Measurements from ENCODE around the gene CAMKK1.
"Not testable (repeated sequence)": the region's sequence is repeated elsewhere in the genome, so short reads cannot be mapped to it uniquely, and the experiment has no call there.

Gene CAMKK1

GRCh38 chr17:3866276-3866675 lies 26.6 kb downstream of the CAMKK1 start:
- H3K9ac ChIP-seq (ENCODE audit: low read length) = no peak overlapping the region
- H3K9me3 ChIP-seq (ENCODE audit: control insufficient read depth, low read depth, low read length) = no peaks in the 10 kb centered on the region
- H3K4me3 ChIP-seq (ENCODE audit: low read length) = no peak overlapping the region
- H3K27me3 ChIP-seq (ENCODE audit: control insufficient read depth, insufficient read depth, low read length) = no peaks in the 10 kb centered on the region
- H3K27ac ChIP-seq (ENCODE audit: low read length) = no peak overlapping the region
- no peaks in the 10 kb centered on the region for H3K4me1 ChIP-seq (ENCODE audit: control insufficient read depth, low read depth, low read length)
- H3K36me3 ChIP-seq (ENCODE audit: control insufficient read depth, low read depth, low read length) = no peaks in the 10 kb centered on the region

- Histone ChIP-seq H3K27me3 (ENCODE audit: control insufficient read depth, insufficient read depth, low read length) (no peaks in the 10 kb centered on the region), H3K9ac (ENCODE audit: low read length) (no peak overlapping the region), H3K36me3 (ENCODE audit: control insufficient read depth, low read depth, low read length) (no peaks in the 10 kb centered on the region), H3K27ac (ENCODE audit: low read length) (no peak overlapping the region), H3K4me1 (ENCODE audit: control insufficient read depth, low read depth, low read length) (no peaks in the 10 kb centered on the region), H3K4me3 (ENCODE audit: low read length) (no peak overlapping the region), H3K9me3 (ENCODE audit: control insufficient read depth, low read depth, low read length) (no peaks in the 10 kb centered on the region)
Observed at GRCh38 chr17:3865176-3865575, 27.7 kb downstream of the CAMKK1 start.

- Histone ChIP-seq H3K4me3 (ENCODE audit: low read length) (no peak overlapping the region), H3K4me1 (ENCODE audit: control insufficient read depth, low read depth, low read length) (no peaks in the 10 kb centered on the region), H3K27me3 (ENCODE audit: control insufficient read depth, insufficient read depth, low read length) (no peaks in the 10 kb centered on the region), H3K9me3 (ENCODE audit: control insufficient read depth, low read depth, low read length) (no peaks in the 10 kb centered on the region), H3K27ac (ENCODE audit: low read length) (no peak overlapping the region), H3K9ac (ENCODE audit: low read length) (no peak overlapping the region), H3K36me3 (ENCODE audit: control insufficient read depth, low read depth, low read length) (no peaks in the 10 kb centered on the region)
Observed at GRCh38 chr17:3864534-3864933, 28.3 kb downstream of the CAMKK1 start.

GRCh38 chr17:3861761-3862681 lies 30.8 kb downstream of the CAMKK1 start:
- H3K27ac ChIP-seq (ENCODE audit: low read length) = no peak overlapping the region
- no peak overlapping the region for H3K9ac ChIP-seq (ENCODE audit: low read length)
- no peak overlapping the region for H3K4me3 ChIP-seq (ENCODE audit: low read length)
- no peaks in the 10 kb centered on the region for H3K9me3 ChIP-seq (ENCODE audit: control insufficient read depth, low read depth, low read length)
- H3K4me1 ChIP-seq (ENCODE audit: control insufficient read depth, low read depth, low read length) = no peaks in the 10 kb centered on the region
- no peaks in the 10 kb centered on the region for H3K27me3 ChIP-seq (ENCODE audit: control insufficient read depth, insufficient read depth, low read length)
- H3K36me3 ChIP-seq (ENCODE audit: control insufficient read depth, low read depth, low read length) = no peaks in the 10 kb centered on the region

GRCh38 chr17:3860939-3861700 lies 31.7 kb downstream of the CAMKK1 start:
- Histone ChIP-seq H3K36me3 (ENCODE audit: control insufficient read depth, low read depth, low read length) (no peaks in the 10 kb centered on the region), H3K27ac (ENCODE audit: low read length) (no peak overlapping the region), H3K4me3 (ENCODE audit: low read length) (no peak overlapping the region), H3K9me3 (ENCODE audit: control insufficient read depth, low read depth, low read length) (no peaks in the 10 kb centered on the region), H3K4me1 (ENCODE audit: control insufficient read depth, low read depth, low read length) (no peaks in the 10 kb centered on the region), H3K9ac (ENCODE audit: low read length) (no peak overlapping the region), H3K27me3 (ENCODE audit: control insufficient read depth, insufficient read depth, low read length) (no peaks in the 10 kb centered on the region)

GRCh38 chr17:3859940-3860339 lies 32.9 kb downstream of the CAMKK1 start:
- Histone ChIP-seq H3K4me3 (ENCODE audit: low read length) (no peak overlapping the region), H3K9me3 (ENCODE audit: control insufficient read depth, low read depth, low read length) (no peaks in the 10 kb centered on the region), H3K36me3 (ENCODE audit: control insufficient read depth, low read depth, low read length) (no peaks in the 10 kb centered on the region), H3K27ac (ENCODE audit: low read length) (no peak overlapping the region), H3K4me1 (ENCODE audit: control insufficient read depth, low read depth, low read length) (no peaks in the 10 kb centered on the region), H3K9ac (ENCODE audit: low read length) (no peak overlapping the region), H3K27me3 (ENCODE audit: control insufficient read depth, insufficient read depth, low read length) (no peaks in the 10 kb centered on the region)

- no peaks in the 10 kb centered on the region for H3K9me3 ChIP-seq (ENCODE audit: control insufficient read depth, low read depth, low read length)
- no peak overlapping the region for H3K4me3 ChIP-seq (ENCODE audit: low read length)
- H3K27me3 ChIP-seq (ENCODE audit: control insufficient read depth, insufficient read depth, low read length) = no peaks in the 10 kb centered on the region
- no peak overlapping the region for H3K9ac ChIP-seq (ENCODE audit: low read length)
- no peaks in the 10 kb centered on the region for H3K4me1 ChIP-seq (ENCODE audit: control insufficient read depth, low read depth, low read length)
- H3K36me3 ChIP-seq (ENCODE audit: control insufficient read depth, low read depth, low read length) = no peaks in the 10 kb centered on the region
- H3K27ac ChIP-seq (ENCODE audit: low read length) = no peak overlapping the region
Observed at GRCh38 chr17:3857261-3858105, 35.4 kb downstream of the CAMKK1 start.

GRCh38 chr17:3854204-3854603 lies 38.6 kb downstream of the CAMKK1 start:
- H3K27me3 ChIP-seq (ENCODE audit: control insufficient read depth, insufficient read depth, low read length); H3K9me3 ChIP-seq (ENCODE audit: control insufficient read depth, low read depth, low read length); H3K9ac ChIP-seq (ENCODE audit: low read length); H3K4me1 ChIP-seq (ENCODE audit: control insufficient read depth, low read depth, low read length); H3K36me3 ChIP-seq (ENCODE audit: control insufficient read depth, low read depth, low read length); H3K4me3 ChIP-seq (ENCODE audit: low read length); H3K27ac ChIP-seq (ENCODE audit: low read length): not testable (repeated sequence)

GRCh38 chr17:3852561-3852960 lies 40.3 kb downstream of the CAMKK1 start:
- H3K9me3 ChIP-seq (ENCODE audit: control insufficient read depth, low read depth, low read length) = no peaks in the 10 kb centered on the region
- H3K9ac ChIP-seq (ENCODE audit: low read length) = no peak overlapping the region
- H3K27ac ChIP-seq (ENCODE audit: low read length) = no peak overlapping the region
- H3K4me1 ChIP-seq (ENCODE audit: control insufficient read depth, low read depth, low read length) = no peaks in the 10 kb centered on the region
- H3K4me3 ChIP-seq (ENCODE audit: low read length) = no peak overlapping the region
- no peaks in the 10 kb centered on the region for H3K36me3 ChIP-seq (ENCODE audit: control insufficient read depth, low read depth, low read length)
- H3K27me3 ChIP-seq (ENCODE audit: control insufficient read depth, insufficient read depth, low read length) = no peaks in the 10 kb centered on the region

- Histone ChIP-seq H3K27ac (ENCODE audit: low read length) (no peak overlapping the region), H3K4me1 (ENCODE audit: control insufficient read depth, low read depth, low read length) (no peaks in the 10 kb centered on the region), H3K27me3 (ENCODE audit: control insufficient read depth, insufficient read depth, low read length) (no peaks in the 10 kb centered on the region), H3K9me3 (ENCODE audit: control insufficient read depth, low read depth, low read length) (no peaks in the 10 kb centered on the region), H3K4me3 (ENCODE audit: low read length) (no peak overlapping the region), H3K9ac (ENCODE audit: low read length) (no peak overlapping the region), H3K36me3 (ENCODE audit: control insufficient read depth, low read depth, low read length) (no peaks in the 10 kb centered on the region)
Observed at GRCh38 chr17:3851461-3852100, 41.3 kb downstream of the CAMKK1 start.

Measured in iPS-18a (cell line).